Measurements from ENCODE around the gene THAP4.

THAP4 gene

GRCh38 chr2:241534701-241535375, 102.1 kb downstream of the THAP4 start:
- TF ChIP-seq CTCF (IDR thresholded peaks at IDR 0.05; ENCODE audit: low read length) (no peak), EZH2phosphoT487 (IDR thresholded peaks at IDR 0.05; ENCODE audit: low read length) (no peak), EZH2 (optimal IDR thresholded peaks at IDR 0.05; ENCODE audit: low read depth, low read length) (no peak)
- Histone ChIP-seq H4K20me1 (ENCODE audit: insufficient read depth, low read length) (no peaks in the 10 kb centered on the region), H3K4me3 (ENCODE audit: low read length) (no peak overlapping the region), H3K9ac (ENCODE audit: low read length) (no peak overlapping the region), H3K79me2 (ENCODE audit: low read length) (no peaks in the 10 kb centered on the region), H3K4me2 (ENCODE audit: low read depth, low read length) (no peak overlapping the region), H3K27me3 (replicated peaks; ENCODE audit: insufficient read depth, low read length) (peaks cover 29% of the 10 kb centered on the region), H3K9me2 (replicated peaks; ENCODE audit: insufficient read depth, low read length) (no peaks in the 10 kb centered on the region), H3K36me3 (replicated peaks; ENCODE audit: insufficient read depth, low read length) (no peaks in the 10 kb centered on the region), H3F3A (ENCODE audit: insufficient read depth, low read length) (no peaks in the 10 kb centered on the region), H3K9me3 (replicated peaks; ENCODE audit: insufficient read depth, low read length) (no peaks in the 10 kb centered on the region), H3K4me1 (ENCODE audit: low read length) (no peaks in the 10 kb centered on the region), H3K27ac (ENCODE audit: low read length) (no peak overlapping the region), H2AFZ (ENCODE audit: low read length) (no peak overlapping the region)
- no peak for DNase-seq

Data from MM.1S (cell line).